ENCODE data around the gene SPACA7. TPM values are rescaled to one million over a fixed set of nuclear protein-coding genes. Genes with fewer than 3 reads are reported as not detected.
A peak's percentile ranks its signal among the peaks of the same experiment; 100 is the strongest.

SPACA7 gene
- total RNA-seq, 2 experiments from 2014 or later = not detected

GRCh38 chr13:112442483-112443090 lies 66.4 kb downstream of the SPACA7 start:
- ATAC-seq (ENCODE audit: low read depth) = no peak
- Mint-ChIP-seq H3K4me1 (peaks cover 2% of the 10 kb centered on the region), H3K4me3 (no peak overlapping the region), H3K9me3 (peaks cover 4% of the 10 kb centered on the region), H3K27me3 (peaks cover 16% of the 10 kb centered on the region), H3K36me3 (no peaks in the 10 kb centered on the region), H3K27ac (no peak overlapping the region)
- POLR2A ChIA-PET = no interaction called here
- no peak for DNase-seq

- no peak overlapping the region for H3K4me3 Mint-ChIP-seq
- POLR2A ChIA-PET = no interaction called here
- H3K27me3 Mint-ChIP-seq = peaks cover 13% of the 10 kb centered on the region
- ATAC-seq (ENCODE audit: low read depth) (peak; percentile 39), DNase-seq (no peak)
- H3K27ac Mint-ChIP-seq = no peak overlapping the region
- H3K9me3 Mint-ChIP-seq = peaks cover under 1% of the 10 kb centered on the region
- no peaks in the 10 kb centered on the region for H3K36me3 Mint-ChIP-seq
- peaks cover 2% of the 10 kb centered on the region for H3K4me1 Mint-ChIP-seq
These were observed 67.2 kb downstream of the SPACA7 start for GRCh38 chr13:112443191-112443994.

GRCh38 chr13:112443995-112444311 lies 67.8 kb downstream of the SPACA7 start:
- POLR2A ChIA-PET = no interaction called here
- Mint-ChIP-seq H3K36me3 (no peaks in the 10 kb centered on the region), H3K4me3 (no peak overlapping the region), H3K9me3 (no peaks in the 10 kb centered on the region), H3K27me3 (peaks cover 12% of the 10 kb centered on the region), H3K27ac (no peak overlapping the region), H3K4me1 (peaks cover 2% of the 10 kb centered on the region)
- DNase-seq = peak; percentile 75
- ATAC-seq (ENCODE audit: low read depth) = peak; percentile 68

DNA sequence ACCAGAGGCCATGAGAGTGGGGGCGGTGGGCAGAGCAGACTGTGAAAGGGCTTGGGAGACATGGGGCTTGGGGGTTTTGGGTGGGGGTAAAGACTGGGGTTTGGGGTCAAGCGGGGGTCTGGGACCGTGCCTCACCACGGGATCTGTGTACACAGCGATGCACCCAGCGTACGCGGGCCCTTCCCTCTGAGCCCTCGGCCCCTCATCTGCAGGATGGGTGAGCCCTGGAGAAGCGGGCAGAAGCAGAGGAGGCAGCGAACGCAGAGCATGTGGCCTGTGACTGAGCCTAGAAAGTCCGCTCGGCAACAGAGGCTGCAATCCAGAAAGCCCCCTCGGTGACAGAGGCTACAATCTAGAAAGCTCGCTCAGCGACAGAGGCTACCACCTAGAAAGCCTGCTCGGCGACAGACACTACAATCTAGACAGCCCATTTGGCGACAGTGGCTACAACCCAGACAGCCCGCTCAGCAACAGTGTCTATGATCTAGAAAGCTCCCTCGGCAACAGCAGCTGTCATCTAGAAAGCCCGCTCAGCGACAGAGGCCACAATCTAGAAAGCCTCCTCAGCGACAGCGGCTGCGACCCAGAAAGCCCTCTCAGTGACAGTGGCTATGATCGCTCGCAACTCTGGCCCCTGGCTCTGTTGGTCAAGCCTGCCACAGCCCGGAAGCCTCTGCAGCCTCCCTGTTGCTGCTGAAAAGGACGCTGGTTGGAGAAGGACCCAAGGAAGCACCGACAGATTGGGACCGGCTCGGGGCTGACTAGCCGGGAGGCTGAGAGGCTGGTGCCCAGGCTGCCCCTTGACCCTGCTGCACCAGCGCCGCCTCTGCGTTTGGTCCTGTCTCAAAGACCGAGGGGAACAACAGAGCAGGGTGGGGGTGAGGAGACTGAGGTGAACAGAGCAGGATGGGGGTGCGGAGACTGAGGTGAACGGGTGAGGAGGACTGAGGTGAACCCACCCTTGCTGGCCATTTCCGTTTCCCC lies 68.6 kb downstream of the SPACA7 start:
- DNase-seq (no peak), ATAC-seq (ENCODE audit: low read depth) (no peak)
- H3K4me3 Mint-ChIP-seq = no peak overlapping the region
- no peaks in the 10 kb centered on the region for H3K9me3 Mint-ChIP-seq
- POLR2A ChIA-PET = no interaction called here
- peaks cover 12% of the 10 kb centered on the region for H3K27me3 Mint-ChIP-seq
- H3K36me3 Mint-ChIP-seq = no peaks in the 10 kb centered on the region
- H3K27ac Mint-ChIP-seq = no peak overlapping the region
- H3K4me1 Mint-ChIP-seq = peaks cover 2% of the 10 kb centered on the region

- ATAC-seq (ENCODE audit: low read depth) = no peak
- Mint-ChIP-seq H3K4me3 (no peak overlapping the region), H3K9me3 (no peaks in the 10 kb centered on the region), H3K36me3 (no peaks in the 10 kb centered on the region), H3K4me1 (peaks cover 2% of the 10 kb centered on the region), H3K27ac (no peak overlapping the region), H3K27me3 (peaks cover 12% of the 10 kb centered on the region)
- no peak for DNase-seq
- POLR2A ChIA-PET = no interaction called here
These were observed 69.5 kb downstream of the SPACA7 start for GRCh38 chr13:112445411-112446271.

- Mint-ChIP-seq H3K4me3 (no peak overlapping the region), H3K9me3 (no peaks in the 10 kb centered on the region), H3K4me1 (peaks cover 2% of the 10 kb centered on the region), H3K27ac (no peak overlapping the region), H3K27me3 (peaks cover 12% of the 10 kb centered on the region), H3K36me3 (no peaks in the 10 kb centered on the region)
- POLR2A ChIA-PET = no interaction called here
- ATAC-seq (ENCODE audit: low read depth) = no peak
- DNase-seq = no peak
These were observed 70.2 kb downstream of the SPACA7 start for GRCh38 chr13:112446347-112446861.

- Mint-ChIP-seq H3K27me3 (peaks cover 12% of the 10 kb centered on the region), H3K4me1 (peaks cover 2% of the 10 kb centered on the region), H3K36me3 (no peaks in the 10 kb centered on the region), H3K4me3 (no peak overlapping the region), H3K27ac (no peak overlapping the region), H3K9me3 (no peaks in the 10 kb centered on the region)
- DNase-seq (no peak), ATAC-seq (ENCODE audit: low read depth) (no peak)
- POLR2A ChIA-PET = no interaction called here
These were observed 70.7 kb downstream of the SPACA7 start for GRCh38 chr13:112446867-112447266.

- Mint-ChIP-seq H3K4me1 (peaks cover 2% of the 10 kb centered on the region), H3K4me3 (no peak overlapping the region), H3K36me3 (no peaks in the 10 kb centered on the region), H3K27me3 (peaks cover 12% of the 10 kb centered on the region), H3K27ac (no peak overlapping the region), H3K9me3 (no peaks in the 10 kb centered on the region)
- no peak for ATAC-seq (ENCODE audit: low read depth)
- POLR2A ChIA-PET = no interaction called here
- DNase-seq = no peak
These were observed 71.2 kb downstream of the SPACA7 start for GRCh38 chr13:112447306-112447705.

DNA sequence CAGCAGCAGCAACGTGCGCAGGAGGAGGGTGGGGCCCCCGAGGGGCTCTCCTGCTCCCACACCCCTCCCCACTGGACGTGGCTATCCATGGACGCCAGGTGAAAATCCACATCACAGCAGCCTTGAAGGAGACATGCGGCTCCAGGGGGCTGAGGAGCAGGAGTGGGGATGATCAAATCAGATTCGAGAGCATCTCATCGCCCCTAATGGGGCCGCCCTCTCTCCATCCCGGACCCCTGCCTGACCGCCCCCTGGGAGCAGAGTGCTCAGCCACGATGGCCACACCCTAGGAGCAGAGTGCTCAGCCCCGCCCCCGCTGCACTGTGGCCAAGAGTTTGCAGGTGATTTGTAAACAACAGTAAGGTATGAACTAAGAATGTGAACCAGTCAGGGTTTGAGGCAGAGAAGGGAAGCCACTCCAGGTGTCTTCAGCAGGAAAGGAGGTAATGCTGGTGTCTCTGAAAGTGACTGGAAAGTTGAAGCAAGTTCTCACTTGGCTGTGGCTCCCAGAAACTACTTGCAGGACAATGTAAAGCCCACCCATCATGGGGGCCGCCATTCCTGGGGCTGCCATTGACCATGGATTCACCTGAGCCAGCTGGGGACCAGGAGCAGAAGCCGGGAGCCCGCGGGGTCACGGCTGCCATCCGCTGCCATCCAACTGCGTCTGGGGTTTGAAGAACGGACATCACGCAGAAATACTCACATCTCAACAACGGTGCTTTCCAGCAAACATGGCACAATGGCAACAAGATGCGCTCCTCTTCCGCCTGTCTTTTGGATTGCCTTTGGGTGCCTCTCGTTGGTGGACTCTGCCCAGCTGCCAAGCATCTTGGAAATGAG lies 71.8 kb downstream of the SPACA7 start:
- H3K27ac Mint-ChIP-seq = no peak overlapping the region
- H3K27me3 Mint-ChIP-seq = peaks cover 10% of the 10 kb centered on the region
- H3K9me3 Mint-ChIP-seq = no peaks in the 10 kb centered on the region
- H3K4me1 Mint-ChIP-seq = peaks cover 2% of the 10 kb centered on the region
- H3K4me3 Mint-ChIP-seq = no peak overlapping the region
- POLR2A ChIA-PET = no interaction called here
- H3K36me3 Mint-ChIP-seq = no peaks in the 10 kb centered on the region
- DNase-seq (no peak), ATAC-seq (ENCODE audit: low read depth) (no peak)

DNA sequence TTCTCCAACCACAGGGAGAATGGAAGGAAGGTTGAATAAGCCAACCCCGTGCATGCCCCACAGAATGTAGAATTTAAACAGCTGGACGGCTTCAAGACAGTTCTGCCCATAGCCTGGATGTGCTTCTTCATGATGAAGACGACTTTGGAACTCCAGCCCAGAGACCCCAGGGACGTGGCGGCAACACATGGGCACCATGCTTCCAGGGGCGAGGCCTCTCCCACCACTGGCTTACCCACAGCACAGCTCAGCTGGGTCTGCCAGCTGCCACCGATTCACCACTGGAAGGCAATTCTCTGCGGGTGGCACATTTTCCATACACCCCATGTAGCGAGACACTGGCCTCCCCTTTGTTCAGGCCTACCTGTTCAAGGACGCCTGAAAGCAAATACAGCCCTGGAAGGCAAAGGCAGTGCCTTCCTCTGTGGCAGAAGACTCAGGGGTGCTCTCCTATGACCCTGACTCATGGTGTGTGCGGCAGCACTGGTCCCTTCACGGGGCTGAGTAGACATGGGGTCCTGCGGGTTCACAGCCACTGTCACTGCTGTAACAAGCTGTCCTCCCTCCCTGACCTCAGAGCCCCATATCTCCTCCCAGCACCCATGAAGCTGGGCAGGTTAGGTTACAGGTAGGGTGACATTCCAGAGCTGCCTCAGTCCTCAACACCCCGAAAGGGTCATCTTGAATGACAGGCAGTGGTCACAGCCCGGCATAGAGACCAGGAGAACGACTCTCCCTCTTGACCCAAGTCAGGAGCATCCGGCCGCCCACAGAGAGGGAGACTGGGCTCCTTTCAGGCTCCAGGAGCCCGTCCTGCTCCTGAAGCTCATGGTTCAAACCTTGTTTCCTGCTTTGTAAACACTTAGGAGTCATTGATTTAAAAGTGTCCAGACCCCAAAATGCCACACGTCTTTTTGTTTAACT lies 72.7 kb downstream of the SPACA7 start:
- POLR2A ChIA-PET = no interaction called here
- DNase-seq (no peak), ATAC-seq (ENCODE audit: low read depth) (no peak)
- Mint-ChIP-seq H3K27ac (no peak overlapping the region), H3K4me1 (no peaks in the 10 kb centered on the region), H3K9me3 (no peaks in the 10 kb centered on the region), H3K36me3 (no peaks in the 10 kb centered on the region), H3K27me3 (peaks cover 2% of the 10 kb centered on the region), H3K4me3 (no peak overlapping the region)

- Mint-ChIP-seq H3K27ac (no peak overlapping the region), H3K4me3 (no peak overlapping the region), H3K36me3 (no peaks in the 10 kb centered on the region), H3K4me1 (no peaks in the 10 kb centered on the region), H3K9me3 (no peaks in the 10 kb centered on the region), H3K27me3 (no peaks in the 10 kb centered on the region)
- POLR2A ChIA-PET = no interaction called here
- ATAC-seq (ENCODE audit: low read depth) (no peak), DNase-seq (no peak)
These were observed 73.4 kb downstream of the SPACA7 start for GRCh38 chr13:112449545-112449930.

All from activated naive CD8-positive, alpha-beta T cell treated with anti-CD3 and anti-CD28 coated beads, Interleukin-2, amount 10 ng/mL, durations not matched to agents 7 days and 5 days (primary cell).